ENCODE data around the gene CCM2L. TPM values are rescaled to one million over a fixed set of nuclear protein-coding genes. Genes with fewer than 3 reads are reported as not detected.
"Not testable (repeated sequence)": the region's sequence is repeated elsewhere in the genome, so short reads cannot be mapped to it uniquely, and the experiment has no call there.

The CCM2L gene
- total RNA-seq, 1 donor from 2014 or later = 9.2 TPM

GRCh38 chr20:32019563-32020463 is 9.6 kb downstream of the CCM2L start:
- ATAC-seq (no peak), DNase-seq (no peak)
- intact Hi-C loops (cut with micrococcal nuclease) = no loop called here

- ATAC-seq (no peak), DNase-seq (no peak)
- intact Hi-C loops (cut with micrococcal nuclease) = no loop called here
Measured at GRCh38 chr20:32021091-32021490, 10.9 kb downstream of the CCM2L start.

- intact Hi-C loops (cut with micrococcal nuclease) = no loop called here
- no peak for DNase-seq
- no peak for ATAC-seq
Measured at GRCh38 chr20:32024683-32025295, 14.6 kb downstream of the CCM2L start.

- DNase-seq (no peak), ATAC-seq (no peak)
- intact Hi-C loops (cut with micrococcal nuclease) = no loop called here
Measured at GRCh38 chr20:32027643-32028042, 17.4 kb downstream of the CCM2L start.

- no peak for ATAC-seq
- DNase-seq = no peak
- intact Hi-C loops (cut with micrococcal nuclease) = no loop called here
Measured at GRCh38 chr20:32028647-32029372, 18.6 kb downstream of the CCM2L start.

GRCh38 chr20:32029561-32029960 is 19.3 kb downstream of the CCM2L start:
- DNase-seq (no peak), ATAC-seq (no peak)
- intact Hi-C loops (cut with micrococcal nuclease) = no loop called here

- peak; percentile 86 for ATAC-seq
Measured at GRCh38 chr20:32031007-32031958, 21.0 kb downstream of the CCM2L start.

GRCh38 chr20:32033316-32033715 is 23.1 kb downstream of the CCM2L start:
- DNase-seq = no peak
- intact Hi-C loops (cut with micrococcal nuclease) = loop anchor here (10.0 kb wide), 1 partner anchor 179 kb away; no protein-coding TSS in a partner anchor
- ATAC-seq = no peak

More at GRCh38 chr20:32031007-32031958, 21.0 kb downstream of the CCM2L start:
- peak; percentile 84 for DNase-seq
- intact Hi-C loops (cut with micrococcal nuclease) = loop anchor here (10.0 kb wide), 1 partner anchor 176 kb away; no protein-coding TSS in a partner anchor

- not testable (repeated sequence) for ATAC-seq, DNase-seq
- intact Hi-C loops (cut with micrococcal nuclease) = loop anchor here (10.0 kb wide), 1 partner anchor 179 kb away; no protein-coding TSS in a partner anchor
Measured at GRCh38 chr20:32033721-32034120, 23.5 kb downstream of the CCM2L start.

- DNase-seq (peak; percentile 38), ATAC-seq (peak; percentile 61)
- intact Hi-C loops (cut with micrococcal nuclease) = loop anchor here (10.0 kb wide), 1 partner anchor 180 kb away; no protein-coding TSS in a partner anchor
Measured at GRCh38 chr20:32034581-32035425, 24.6 kb downstream of the CCM2L start.

GRCh38 chr20:32035426-32035779 is 25.2 kb downstream of the CCM2L start:
- ATAC-seq (no peak), DNase-seq (no peak)
- intact Hi-C loops (cut with micrococcal nuclease) = loop anchor here (10.0 kb wide), 1 partner anchor 181 kb away; no protein-coding TSS in a partner anchor

GRCh38 chr20:32036252-32036651 is 26.0 kb downstream of the CCM2L start:
- intact Hi-C loops (cut with micrococcal nuclease) = loop anchor here (10.0 kb wide), 1 partner anchor 181 kb away; no protein-coding TSS in a partner anchor
- DNase-seq (no peak), ATAC-seq (no peak)

GRCh38 chr20:32036716-32037485 is 26.7 kb downstream of the CCM2L start:
- ATAC-seq = no peak
- no peak for DNase-seq
- intact Hi-C loops (cut with micrococcal nuclease) = loop anchor here (10.0 kb wide), 1 partner anchor 182 kb away; no protein-coding TSS in a partner anchor

- intact Hi-C loops (cut with micrococcal nuclease) = loop anchor here (10.0 kb wide), 1 partner anchor 183 kb away; no protein-coding TSS in a partner anchor
- ATAC-seq = no peak
- no peak for DNase-seq
Measured at GRCh38 chr20:32037929-32038328, 27.7 kb downstream of the CCM2L start.

- DNase-seq (peak; percentile 67), ATAC-seq (peak; percentile 89)
- intact Hi-C loops (cut with micrococcal nuclease) = no loop called here
Measured at GRCh38 chr20:32040142-32040953, 30.1 kb downstream of the CCM2L start.

- DNase-seq (no peak), ATAC-seq (no peak)
- intact Hi-C loops (cut with micrococcal nuclease) = no loop called here
Measured at GRCh38 chr20:32045999-32046398, 35.8 kb downstream of the CCM2L start.
